Right renal cortex interstitium (tissue), 3 donors: ENCODE data around the gene THADA. TPM values are rescaled to one million over a fixed set of nuclear protein-coding genes. Genes with fewer than 3 reads are reported as not detected.

Experiments
- DNase-seq, 3 donors: peaks; one replicate each; pipeline ENCODE4 v3.0.0-alpha.2; 2013; ENCODE audit warnings: low read depth in 3 of 3, low spot score in 2 of 3
- polyA plus RNA-seq, 3 donors: library from polyadenylated mRNA; unstranded; fragments of 120-200 nt; gene quantifications; one replicate each; pipeline ENCODE4 v1.2.1, GENCODE V29; 2013; ENCODE audit not compliant: insufficient read length in 3 of 3

THADA gene
- polyA plus RNA-seq, 3 donors: 33.6 to 35.1 (median 34.5) TPM

GRCh38 chr2:43233218-43234212 lies 362.3 kb downstream of the THADA start:
- no peak for DNase-seq

GRCh38 chr2:43230951-43231827 lies 364.6 kb downstream of the THADA start:
- no peak for DNase-seq

GRCh38 chr2:43230351-43230885 lies 365.4 kb downstream of the THADA start:
- no peak for DNase-seq

- no peak for DNase-seq
These were observed 366.8 kb downstream of the THADA start for GRCh38 chr2:43228756-43229659.

GRCh38 chr2:43228321-43228751 lies 367.5 kb downstream of the THADA start:
- DNase-seq: no peak

- no peak for DNase-seq
These were observed 368.0 kb downstream of the THADA start for GRCh38 chr2:43227830-43228281.

- DNase-seq: peak in 1 of 3 donors; percentile 54
These were observed 368.6 kb downstream of the THADA start for GRCh38 chr2:43226955-43227829.

GRCh38 chr2:43226558-43226954 lies 369.3 kb downstream of the THADA start, which contains the start of gene ZFP36L2:
Gene ZFP36L2 (minus strand): TSS chr2:43226606. CDS start chr2:43226315, 291 bp downstream.
- peak in 2 of 3 donors; percentile 82 to 94 for DNase-seq

GRCh38 chr2:43225788-43226557 lies 369.9 kb downstream of the THADA start:
- DNase-seq: peak in 1 of 3 donors; percentile 45

- peak in 1 of 3 donors; percentile 36 for DNase-seq
These were observed 370.6 kb downstream of the THADA start for GRCh38 chr2:43225093-43225787.

- DNase-seq: no peak
These were observed 371.2 kb downstream of the THADA start for GRCh38 chr2:43224571-43225092.

- DNase-seq: no peak
These were observed 371.7 kb downstream of the THADA start for GRCh38 chr2:43224131-43224570.

- no peak for DNase-seq
These were observed 372.3 kb downstream of the THADA start for GRCh38 chr2:43223521-43224001.

- no peak for DNase-seq
These were observed 373.1 kb downstream of the THADA start for GRCh38 chr2:43222475-43223309.

- peak in 2 of 3 donors; percentile 88 to 91 for DNase-seq
These were observed 373.9 kb downstream of the THADA start for GRCh38 chr2:43221763-43222474.
